Neural progenitor cell (in vitro differentiated cells): ENCODE measurements around the gene JAG2.

Source experiments
- CTCF ChIP-seq: fragments of 200-600 bp; sonication (generic); IDR thresholded peaks from 2 replicates; pipeline ENCODE4 v1.5.1; 2017; ENCODE audit warnings: antibody characterized with exemption, mild to moderate bottlenecking
- EZH2 ChIP-seq: fragments of 200-600 bp; sonication (generic); IDR thresholded peaks from 2 replicates; pipeline ENCODE4 v1.6.1; 2017; ENCODE audit warnings: antibody characterized with exemption, mild to moderate bottlenecking, moderate library complexity

- TF ChIP-seq CTCF (no peak), EZH2 (no peak)
Measured at GRCh38 chr14:105185001-105185400, 16.4 kb upstream of the JAG2 start.
